Endothelial cell of umbilical vein (primary cell): ENCODE measurements around the gene POLR1B. TPM values are rescaled to one million over a fixed set of nuclear protein-coding genes. Genes with fewer than 3 reads are reported as not detected.

Source experiments
- polyA plus RNA-seq, 4 experiments: library from polyadenylated mRNA; depleted of rRNA in 3 of 4; stranded (reverse) in 3 of 4; unstranded in 1 of 4; fragments of >200 nt; gene quantifications; 2 replicates each; pipeline versions ENCODE4 v1.2.1 to v1.2.3, GENCODE V29; 2011 to 2012; ENCODE audit warnings: missing spikeins in 1 of 4
- small RNA-seq: library from RNA; depleted of rRNA; stranded (forward); fragments of <200 nt; gene quantifications from one replicate; pipeline ENCODE3, GENCODE V24; 2012; ENCODE audit warnings: low replicate concordance, low read depth; ENCODE audit not compliant: insufficient read depth, insufficient read length
- total RNA-seq: library from RNA; stranded (reverse); gene quantifications from 2 replicates; pipeline ENCODE4 v1.2.3, GENCODE V29; 2021

The POLR1B gene
- total and polyA plus RNA-seq, 2 donors (not counting 3 experiments of a cell fraction or from before 2014, with no cell fraction given): 12.2 to 28.9 TPM

Small RNA genes within 50 kb of the gene (small RNA-seq; reads per million reads assigned to genes)
- not detected for gene RF00019

Other genes starting within 250 kb of the POLR1B start
- gene RGPD8, start 108.8 kb upstream of the POLR1B start, total RNA-seq: 10.8 and 17.7 TPM in 2 replicates
- 0.75 and 0.98 TPM in 2 replicates for gene RGPD8, start 108.8 kb upstream of the POLR1B start, polyA plus RNA-seq
- gene TTL, start 60.3 kb upstream of the POLR1B start, total RNA-seq: 66.8 and 71.0 TPM in 2 replicates
- gene TTL, start 60.3 kb upstream of the POLR1B start, polyA plus RNA-seq: 17.9 and 21.9 TPM in 2 replicates
- 22.2 and 23.6 TPM in 2 replicates for gene CHCHD5, start 42.1 kb downstream of the POLR1B start, total RNA-seq
- 44.7 and 63.5 TPM in 2 replicates for gene CHCHD5, start 42.1 kb downstream of the POLR1B start, polyA plus RNA-seq
- gene SLC20A1, start 103.5 kb downstream of the POLR1B start, total RNA-seq: 141 and 149 TPM in 2 replicates
- gene SLC20A1, start 103.5 kb downstream of the POLR1B start, polyA plus RNA-seq: 47.0 and 52.7 TPM in 2 replicates
- gene NT5DC4, start 178.6 kb downstream of the POLR1B start, total RNA-seq: not detected in 2 replicates
- not detected in 2 replicates for gene NT5DC4, start 178.6 kb downstream of the POLR1B start, polyA plus RNA-seq
- gene CKAP2L, start 222.1 kb downstream of the POLR1B start, total RNA-seq: 25.2 and 30.7 TPM in 2 replicates
- 2.3 and 3.4 TPM in 2 replicates for gene CKAP2L, start 222.1 kb downstream of the POLR1B start, polyA plus RNA-seq
- gene IL1A, start 242.0 kb downstream of the POLR1B start, total RNA-seq: 0.99 and 1.4 TPM in 2 replicates
- 0.25 and 0.29 TPM in 2 replicates for gene IL1A, start 242.0 kb downstream of the POLR1B start, polyA plus RNA-seq